ENCODE measurements around the gene ACSL3.

The ACSL3 gene

DNA sequence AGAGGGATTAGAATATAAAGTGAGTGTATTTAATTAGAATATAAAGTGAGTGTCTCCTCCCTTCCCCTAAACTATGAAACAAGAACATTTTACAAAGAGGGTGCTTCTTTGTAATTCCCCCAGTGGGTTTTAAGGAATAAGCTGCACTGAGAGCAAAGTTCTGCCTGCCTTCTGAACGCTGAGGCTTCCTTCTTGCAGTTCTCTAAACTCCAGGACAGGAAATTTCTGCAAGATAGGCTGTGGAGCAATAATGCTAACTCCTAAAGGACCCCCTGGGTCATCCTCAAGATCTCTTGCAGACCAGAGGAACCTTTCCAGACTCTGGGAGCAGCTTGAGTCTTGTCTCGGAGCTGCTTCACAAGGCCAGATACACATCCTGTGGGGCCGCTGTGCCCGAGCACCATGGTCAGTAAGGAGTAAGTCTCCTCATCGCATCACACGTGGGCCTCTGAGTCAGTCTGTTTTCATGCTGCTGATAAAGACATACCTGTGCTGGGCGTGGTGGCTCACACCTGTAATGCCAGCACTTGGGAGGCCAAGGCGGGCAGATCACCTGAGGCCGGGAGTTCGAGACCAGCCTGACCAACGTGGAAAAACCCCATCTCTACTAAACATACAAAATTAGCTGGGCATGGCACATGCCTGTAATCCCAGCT lies 103.7 kb downstream of the ACSL3 start:
- Histone ChIP-seq H3K4me3 (ENCODE audit: low read length) (no peak overlapping the region), H3K27me3 (ENCODE audit: insufficient read depth, low read length) (no peaks in the 10 kb centered on the region), H3K4me1 (ENCODE audit: insufficient read depth, low read length) (peaks cover 5% of the 10 kb centered on the region; the same call in 1 of the 2 replicates), H3K9me3 (ENCODE audit: insufficient read depth, low read depth, low read length) (no peaks in the 10 kb centered on the region), H3K27ac (ENCODE audit: low read depth, low read length) (no peak overlapping the region), H3K9ac (ENCODE audit: low read depth, low read length) (no peak overlapping the region), H3K36me3 (ENCODE audit: insufficient read depth, low read length) (no peaks in the 10 kb centered on the region)
- WGBS: 95% methylated on average over 11 of the region's 11 CpGs

DNA sequence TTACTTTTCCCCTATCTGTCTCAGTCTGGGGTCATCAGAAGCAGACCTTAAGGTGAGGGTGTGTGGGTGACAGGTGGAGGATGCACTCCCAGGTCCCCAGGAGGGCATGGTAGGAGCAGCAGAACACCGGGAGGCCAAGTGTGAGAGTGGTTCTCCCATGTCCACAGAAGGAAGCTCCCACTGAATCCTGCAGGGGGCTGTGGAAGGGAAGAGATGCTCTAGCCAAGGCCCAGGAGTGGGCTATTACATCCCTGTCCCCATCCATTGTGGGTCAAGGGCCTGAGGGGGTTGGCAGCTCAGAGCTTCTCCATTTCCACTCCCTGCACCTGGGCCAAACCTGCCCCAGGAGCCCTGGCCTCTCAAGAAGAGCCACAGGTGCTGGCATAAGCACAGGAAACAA lies 104.7 kb downstream of the ACSL3 start:
- H3K4me1 ChIP-seq (ENCODE audit: insufficient read depth, low read length): no peaks in the 10 kb centered on the region
- H3K4me3 ChIP-seq (ENCODE audit: low read length): no peak overlapping the region
- H3K9ac ChIP-seq (ENCODE audit: low read depth, low read length): no peak overlapping the region
- H3K27ac ChIP-seq (ENCODE audit: low read depth, low read length): no peak overlapping the region
- H3K36me3 ChIP-seq (ENCODE audit: insufficient read depth, low read length): no peaks in the 10 kb centered on the region
- no peaks in the 10 kb centered on the region for H3K9me3 ChIP-seq (ENCODE audit: insufficient read depth, low read depth, low read length)
- 96% methylated on average over 1 of the region's 1 CpG for WGBS
- H3K27me3 ChIP-seq (ENCODE audit: insufficient read depth, low read length): no peaks in the 10 kb centered on the region

DNA sequence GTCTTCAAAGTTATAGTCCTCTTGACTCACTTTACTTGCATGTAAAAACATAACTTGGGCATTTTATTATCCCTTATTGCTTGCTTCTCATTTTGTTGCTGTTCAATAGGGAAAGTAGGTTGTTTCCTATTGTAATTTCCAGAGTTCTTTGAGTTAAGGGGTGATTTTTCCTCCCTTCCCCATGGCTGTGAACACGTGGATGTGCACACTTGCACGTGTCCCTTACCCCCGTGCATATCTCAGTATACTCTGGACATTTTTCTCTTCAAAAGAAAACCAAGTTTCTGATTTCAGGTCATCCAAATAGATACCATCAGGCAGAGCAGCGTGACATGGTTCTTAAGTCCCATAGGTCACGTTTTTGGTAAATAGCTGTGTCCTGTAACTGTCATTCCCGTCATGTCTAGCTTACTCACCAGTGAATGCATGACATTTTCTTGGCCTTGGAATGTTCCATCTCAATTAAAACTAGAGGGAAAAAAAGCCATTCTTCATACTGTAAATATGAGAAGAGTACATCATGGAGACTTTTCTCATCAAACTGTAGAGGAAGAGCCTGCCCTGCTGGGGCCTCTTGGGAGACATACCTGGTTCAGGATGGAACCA lies 107.8 kb downstream of the ACSL3 start:
- H3K4me1 ChIP-seq (ENCODE audit: insufficient read depth, low read length): no peaks in the 10 kb centered on the region
- H3K27ac ChIP-seq (ENCODE audit: low read depth, low read length): no peak overlapping the region
- 91% methylated on average over 6 of the region's 6 CpGs for WGBS
- no peaks in the 10 kb centered on the region for H3K36me3 ChIP-seq (ENCODE audit: insufficient read depth, low read length)
- no peak overlapping the region for H3K4me3 ChIP-seq (ENCODE audit: low read length)
- H3K9ac ChIP-seq (ENCODE audit: low read depth, low read length): no peak overlapping the region
- H3K9me3 ChIP-seq (ENCODE audit: insufficient read depth, low read depth, low read length): no peaks in the 10 kb centered on the region
- H3K27me3 ChIP-seq (ENCODE audit: insufficient read depth, low read length): no peaks in the 10 kb centered on the region

DNA sequence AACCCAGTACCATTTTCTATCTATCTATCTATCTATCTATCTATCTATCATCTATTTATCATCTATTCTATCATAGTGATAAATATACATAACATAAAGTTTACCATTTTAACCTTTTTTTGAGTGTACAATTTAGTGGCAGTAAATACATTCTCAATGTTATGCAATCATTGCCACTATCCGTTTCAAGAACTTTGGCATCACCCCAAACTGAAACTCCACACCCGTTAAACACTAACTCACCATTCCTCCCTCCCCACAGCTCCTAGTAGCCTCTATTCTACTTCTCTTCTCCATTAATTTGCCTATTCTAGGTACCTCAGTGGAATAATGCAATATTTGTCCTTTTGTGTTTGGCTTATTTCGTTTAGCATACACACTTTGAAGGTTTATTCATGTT lies 108.7 kb downstream of the ACSL3 start:
- Histone ChIP-seq H3K9ac (ENCODE audit: low read depth, low read length) (no peak overlapping the region), H3K4me3 (ENCODE audit: low read length) (no peak overlapping the region), H3K9me3 (ENCODE audit: insufficient read depth, low read depth, low read length) (no peaks in the 10 kb centered on the region), H3K27me3 (ENCODE audit: insufficient read depth, low read length) (no peaks in the 10 kb centered on the region), H3K4me1 (ENCODE audit: insufficient read depth, low read length) (no peaks in the 10 kb centered on the region), H3K27ac (ENCODE audit: low read depth, low read length) (no peak overlapping the region), H3K36me3 (ENCODE audit: insufficient read depth, low read length) (no peaks in the 10 kb centered on the region)
- WGBS: 99% methylated on average over 3 of the region's 3 CpGs

- no peak overlapping the region for H3K9ac ChIP-seq (ENCODE audit: low read depth, low read length)
- 91% methylated on average over 10 of the region's 10 CpGs for WGBS
- no peak overlapping the region for H3K4me3 ChIP-seq (ENCODE audit: low read length)
- H3K36me3 ChIP-seq (ENCODE audit: insufficient read depth, low read length): no peaks in the 10 kb centered on the region
- H3K27me3 ChIP-seq (ENCODE audit: insufficient read depth, low read length): no peaks in the 10 kb centered on the region
- no peak overlapping the region for H3K27ac ChIP-seq (ENCODE audit: low read depth, low read length)
- no peaks in the 10 kb centered on the region for H3K4me1 ChIP-seq (ENCODE audit: insufficient read depth, low read length)
- no peaks in the 10 kb centered on the region for H3K9me3 ChIP-seq (ENCODE audit: insufficient read depth, low read depth, low read length)
These were observed 111.6 kb downstream of the ACSL3 start for GRCh38 chr2:222972420-222972819.

DNA sequence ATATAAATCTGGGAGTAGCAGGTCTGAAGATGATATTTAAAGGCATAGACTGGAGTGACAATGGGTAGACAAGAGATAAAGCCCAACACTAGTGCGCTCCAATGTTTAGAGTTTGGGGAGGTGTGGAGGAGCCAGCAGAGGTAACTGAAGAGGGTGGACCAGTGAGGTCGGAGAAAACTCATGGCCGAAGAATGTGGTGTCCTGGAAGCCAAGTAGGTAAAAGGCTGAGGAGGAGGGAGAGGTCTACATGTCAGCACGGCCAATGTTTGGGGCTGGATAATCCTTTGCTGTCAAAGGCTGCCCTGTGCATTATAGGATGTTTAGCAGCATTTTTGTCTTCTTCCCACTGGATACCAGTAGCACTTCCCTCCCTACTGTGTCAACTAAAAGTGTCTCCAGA lies 112.4 kb downstream of the ACSL3 start:
- WGBS: 90% methylated on average over 4 of the region's 4 CpGs

DNA sequence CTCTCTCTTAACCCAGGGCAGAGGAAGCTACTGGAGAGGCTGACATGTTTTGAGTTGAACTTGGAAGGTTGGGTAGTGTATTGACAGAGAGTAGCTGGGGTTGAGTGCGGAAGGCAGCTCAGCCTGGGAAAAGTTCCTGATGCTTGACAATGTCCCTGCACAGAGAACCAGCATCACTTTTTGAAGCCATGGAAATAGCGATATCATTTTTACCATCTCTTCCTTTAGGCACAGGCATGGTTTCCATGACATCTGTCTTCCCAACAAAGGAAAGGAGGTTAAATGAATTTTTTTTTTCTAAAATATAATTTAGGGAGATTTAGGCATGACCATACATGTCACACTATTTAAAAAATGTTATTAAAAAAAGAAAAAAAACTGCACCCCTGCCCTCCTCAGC lies 112.9 kb downstream of the ACSL3 start:
- Histone ChIP-seq H3K9ac (ENCODE audit: low read depth, low read length) (no peak overlapping the region), H3K36me3 (ENCODE audit: insufficient read depth, low read length) (no peaks in the 10 kb centered on the region), H3K27ac (ENCODE audit: low read depth, low read length) (no peak overlapping the region), H3K4me1 (ENCODE audit: insufficient read depth, low read length) (peaks cover 3% of the 10 kb centered on the region), H3K9me3 (ENCODE audit: insufficient read depth, low read depth, low read length) (no peaks in the 10 kb centered on the region), H3K27me3 (ENCODE audit: insufficient read depth, low read length) (no peaks in the 10 kb centered on the region), H3K4me3 (ENCODE audit: low read length) (no peak overlapping the region)
- 91% methylated on average over 2 of the region's 2 CpGs for WGBS

More for the DNA sequence above, 112.4 kb downstream of the ACSL3 start:
- no peaks in the 10 kb centered on the region for H3K27me3 ChIP-seq (ENCODE audit: insufficient read depth, low read length)
- H3K27ac ChIP-seq (ENCODE audit: low read depth, low read length): no peak overlapping the region
- no peak overlapping the region for H3K4me3 ChIP-seq (ENCODE audit: low read length)
- no peak overlapping the region for H3K9ac ChIP-seq (ENCODE audit: low read depth, low read length)
- H3K9me3 ChIP-seq (ENCODE audit: insufficient read depth, low read depth, low read length): no peaks in the 10 kb centered on the region
- no peaks in the 10 kb centered on the region for H3K4me1 ChIP-seq (ENCODE audit: insufficient read depth, low read length)
- H3K36me3 ChIP-seq (ENCODE audit: insufficient read depth, low read length): no peaks in the 10 kb centered on the region

GRCh38 chr2:222976521-222977061 lies 115.8 kb downstream of the ACSL3 start:
- Histone ChIP-seq H3K27ac (ENCODE audit: low read depth, low read length) (no peak overlapping the region), H3K36me3 (ENCODE audit: insufficient read depth, low read length) (no peaks in the 10 kb centered on the region), H3K9me3 (ENCODE audit: insufficient read depth, low read depth, low read length) (no peaks in the 10 kb centered on the region), H3K4me1 (ENCODE audit: insufficient read depth, low read length) (peaks cover 8% of the 10 kb centered on the region), H3K27me3 (ENCODE audit: insufficient read depth, low read length) (no peaks in the 10 kb centered on the region), H3K9ac (ENCODE audit: low read depth, low read length) (no peak overlapping the region), H3K4me3 (ENCODE audit: low read length) (no peak overlapping the region)
- WGBS: 90% methylated on average over 3 of the region's 3 CpGs

DNA sequence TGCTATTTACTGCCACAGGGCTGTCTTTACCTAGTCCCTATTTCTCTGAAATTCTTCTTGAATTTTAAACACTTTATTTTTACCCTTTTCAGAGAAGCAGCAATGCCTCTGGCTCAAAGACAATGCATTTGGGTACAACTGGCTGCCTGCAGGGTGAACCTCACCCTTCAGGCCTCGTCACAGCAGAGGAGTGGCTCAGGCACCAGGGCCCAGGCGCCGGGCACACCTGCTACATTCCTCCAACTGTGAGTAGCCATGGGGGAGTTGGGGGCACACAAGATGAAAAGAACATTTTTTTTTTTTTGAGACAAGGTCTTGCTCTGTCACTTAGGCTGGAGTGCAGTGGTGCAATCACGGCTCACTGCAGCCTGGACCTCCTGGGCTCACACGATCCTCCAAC lies 116.3 kb downstream of the ACSL3 start:
- peaks cover 9% of the 10 kb centered on the region for H3K4me1 ChIP-seq (ENCODE audit: insufficient read depth, low read length)
- no peaks in the 10 kb centered on the region for H3K36me3 ChIP-seq (ENCODE audit: insufficient read depth, low read length)
- H3K9ac ChIP-seq (ENCODE audit: low read depth, low read length): no peak overlapping the region
- 93% methylated on average over 5 of the region's 5 CpGs for WGBS
- H3K27ac ChIP-seq (ENCODE audit: low read depth, low read length): no peak overlapping the region
- no peak overlapping the region for H3K4me3 ChIP-seq (ENCODE audit: low read length)
- H3K9me3 ChIP-seq (ENCODE audit: insufficient read depth, low read depth, low read length): no peaks in the 10 kb centered on the region
- no peaks in the 10 kb centered on the region for H3K27me3 ChIP-seq (ENCODE audit: insufficient read depth, low read length)

- Histone ChIP-seq H3K36me3 (ENCODE audit: insufficient read depth, low read length) (no peaks in the 10 kb centered on the region), H3K9me3 (ENCODE audit: insufficient read depth, low read depth, low read length) (no peaks in the 10 kb centered on the region), H3K27me3 (ENCODE audit: insufficient read depth, low read length) (no peaks in the 10 kb centered on the region), H3K4me3 (ENCODE audit: low read length) (no peak overlapping the region), H3K9ac (ENCODE audit: low read depth, low read length) (no peak overlapping the region), H3K4me1 (ENCODE audit: insufficient read depth, low read length) (peaks cover 14% of the 10 kb centered on the region), H3K27ac (ENCODE audit: low read depth, low read length) (no peak overlapping the region)
These were observed 118.0 kb downstream of the ACSL3 start for GRCh38 chr2:222978850-222979249.

- Histone ChIP-seq H3K27ac (ENCODE audit: low read depth, low read length) (no peak overlapping the region), H3K9me3 (ENCODE audit: insufficient read depth, low read depth, low read length) (no peaks in the 10 kb centered on the region)
- 95% methylated on average over 2 of the region's 3 CpGs for WGBS
These were observed 118.6 kb downstream of the ACSL3 start for GRCh38 chr2:222979484-222979883.

More at GRCh38 chr2:222979484-222979883, 118.6 kb downstream of the ACSL3 start:
- no peaks in the 10 kb centered on the region for H3K27me3 ChIP-seq (ENCODE audit: insufficient read depth, low read length)
- H3K4me1 ChIP-seq (ENCODE audit: insufficient read depth, low read length): peaks cover 14% of the 10 kb centered on the region
- no peaks in the 10 kb centered on the region for H3K36me3 ChIP-seq (ENCODE audit: insufficient read depth, low read length)
- H3K9ac ChIP-seq (ENCODE audit: low read depth, low read length): no peak overlapping the region
- H3K4me3 ChIP-seq (ENCODE audit: low read length): no peak overlapping the region

Measured in HUES64 (cell line).